Peyer's patch (tissue), 4 donors: ENCODE results near the gene TRIM56.
"Not testable (repeated sequence)": the region's sequence is repeated elsewhere in the genome, so short reads cannot be mapped to it uniquely, and the experiment has no call there.

Source experiments
- POLR2A ChIP-seq, 2 donors: fragments of 450-650 bp; IDR thresholded peaks; one replicate each; pipeline ENCODE4 v1.5.1; 2017; ENCODE audit warnings: antibody characterized with exemption in 2 of 2, mild to moderate bottlenecking in 2 of 2, moderate library complexity in 2 of 2
- TF ChIP-seq, protein P1 (sequence below), 6 experiments: fragments of 450-650 bp in 4 of 6; fragments of 200-600 bp in 2 of 6; sonication (generic) in 1 of 6; IDR thresholded peaks; one replicate each; pipeline ENCODE4 v1.5.1; 2017 to 2019; ENCODE audit warnings: antibody characterized with exemption in 6 of 6, mild to moderate bottlenecking in 3 of 6, moderate library complexity in 1 of 6

DNA sequence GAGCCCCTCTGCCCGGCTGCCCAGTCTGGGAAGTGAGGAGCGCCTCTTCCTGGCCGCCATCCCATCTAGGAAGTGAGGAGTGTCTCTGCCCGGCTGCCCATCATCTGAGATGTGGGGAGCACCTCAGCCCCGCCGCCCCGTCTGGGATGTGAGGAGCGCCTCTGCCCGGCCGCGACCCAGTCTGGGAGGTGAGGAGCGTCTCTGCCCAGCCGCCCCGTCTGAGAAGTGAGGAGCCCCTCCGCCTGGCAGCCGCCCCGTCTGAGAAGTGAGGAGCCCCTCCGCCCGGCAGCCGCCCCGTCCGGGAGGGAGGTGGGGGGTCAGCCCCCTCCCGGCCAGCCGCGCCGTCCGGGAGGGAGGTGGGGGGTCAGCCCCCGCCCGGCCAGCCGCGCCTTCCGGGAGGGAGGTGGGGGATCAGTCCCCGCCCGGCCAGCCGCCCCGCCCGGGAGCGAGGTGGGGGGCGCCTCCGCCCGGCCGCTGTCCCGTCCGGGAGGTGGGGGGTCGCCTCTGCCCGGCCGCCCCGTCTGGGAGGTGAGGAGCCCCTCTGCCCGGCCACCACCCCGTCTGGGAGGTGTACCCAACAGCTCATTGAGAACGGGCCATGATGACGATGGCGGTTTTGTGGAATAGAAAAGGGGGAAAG lies 7.1 kb downstream of the TRIM56 start:
- TF ChIP-seq, protein P1, sequence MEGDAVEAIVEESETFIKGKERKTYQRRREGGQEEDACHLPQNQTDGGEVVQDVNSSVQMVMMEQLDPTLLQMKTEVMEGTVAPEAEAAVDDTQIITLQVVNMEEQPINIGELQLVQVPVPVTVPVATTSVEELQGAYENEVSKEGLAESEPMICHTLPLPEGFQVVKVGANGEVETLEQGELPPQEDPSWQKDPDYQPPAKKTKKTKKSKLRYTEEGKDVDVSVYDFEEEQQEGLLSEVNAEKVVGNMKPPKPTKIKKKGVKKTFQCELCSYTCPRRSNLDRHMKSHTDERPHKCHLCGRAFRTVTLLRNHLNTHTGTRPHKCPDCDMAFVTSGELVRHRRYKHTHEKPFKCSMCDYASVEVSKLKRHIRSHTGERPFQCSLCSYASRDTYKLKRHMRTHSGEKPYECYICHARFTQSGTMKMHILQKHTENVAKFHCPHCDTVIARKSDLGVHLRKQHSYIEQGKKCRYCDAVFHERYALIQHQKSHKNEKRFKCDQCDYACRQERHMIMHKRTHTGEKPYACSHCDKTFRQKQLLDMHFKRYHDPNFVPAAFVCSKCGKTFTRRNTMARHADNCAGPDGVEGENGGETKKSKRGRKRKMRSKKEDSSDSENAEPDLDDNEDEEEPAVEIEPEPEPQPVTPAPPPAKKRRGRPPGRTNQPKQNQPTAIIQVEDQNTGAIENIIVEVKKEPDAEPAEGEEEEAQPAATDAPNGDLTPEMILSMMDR (IDR thresholded peaks at IDR 0.05) = not testable (repeated sequence)
- TF ChIP-seq POLR2A (IDR thresholded peaks at IDR 0.05) = not testable (repeated sequence)
